Lower lobe of right lung (tissue), 2 donors: ENCODE data around the gene MAPK11. TPM values are rescaled to one million over a fixed set of nuclear protein-coding genes. Genes with fewer than 3 reads are reported as not detected.
A peak's percentile ranks its signal among the peaks of the same experiment; 100 is the strongest.

Experiments used
- ATAC-seq, 2 donors: fragments of 200-7000 bp; cut with Tn5 transposase; one replicate each; pipeline ENCODE4 v1.9.1; 2020 to 2022; ENCODE audit warnings: mild to moderate bottlenecking in 2 of 2, moderate library complexity in 2 of 2
- DNase-seq: peaks from one replicate; pipeline ENCODE4 v3.0.0-alpha.2; 2020
- H3K27ac ChIP-seq: fragments of 200-600 bp; one replicate; pipeline ENCODE4 v1.8.0; 2022
- H3K27me3 ChIP-seq: fragments of 200-600 bp; one replicate; pipeline ENCODE4 v1.8.0; 2022; ENCODE audit warnings: low read depth
- H3K36me3 ChIP-seq: fragments of 200-600 bp; one replicate; pipeline ENCODE4 v1.8.0; 2022; ENCODE audit warnings: mild to moderate bottlenecking
- H3K4me1 ChIP-seq: fragments of 200-600 bp; one replicate; pipeline ENCODE4 v1.8.0; 2022
- H3K4me3 ChIP-seq: fragments of 200-600 bp; one replicate; pipeline ENCODE4 v1.8.0; 2022; ENCODE audit warnings: mild to moderate bottlenecking
- H3K9me3 ChIP-seq: fragments of 200-600 bp; one replicate; pipeline ENCODE4 v1.8.0; 2022
- CTCF ChIP-seq: fragments of 200-600 bp; IDR thresholded peaks from one replicate; pipeline ENCODE4 v1.8.0; 2022; ENCODE audit warnings: antibody characterized with exemption, mild to moderate bottlenecking
- intact Hi-C: fragments of 100-400 bp; cut with DNase I; formaldehyde crosslinking; loops from one replicate; pipeline ENCODE4 v1.11.0; 2022
- total RNA-seq: library from RNA; stranded (reverse); fragmentation: NEBNext Ultra II Directional; extraction: Animal tissue kit (Norgen Biotek cat#: 25700); gene quantifications from one replicate; pipeline ENCODE4 v1.2.1, GENCODE V29; 2021
- donor health status: DM: no; HTN: yes; CAD: no; lungs with severe emphysema.

Gene MAPK11
- total RNA-seq, 1 donor from 2014 or later = 13.1 TPM

GRCh38 chr22:50249341-50250248 lies 20.6 kb downstream of the MAPK11 start:
- intact Hi-C loops = no loop called here
- Histone ChIP-seq H3K9me3 (no peaks in the 10 kb centered on the region), H3K27me3 (no peaks in the 10 kb centered on the region), H3K4me3 (peak overlapping the region; percentile 92), H3K36me3 (peaks cover 12% of the 10 kb centered on the region), H3K27ac (no peak overlapping the region), H3K4me1 (peaks cover 50% of the 10 kb centered on the region)
- ATAC-seq (no peak), DNase-seq (no peak)
- no peak for TF ChIP-seq CTCF

- Histone ChIP-seq H3K4me1 (peaks cover 60% of the 10 kb centered on the region), H3K27ac (no peak overlapping the region), H3K4me3 (no peak overlapping the region), H3K36me3 (peaks cover 12% of the 10 kb centered on the region), H3K9me3 (no peaks in the 10 kb centered on the region), H3K27me3 (no peaks in the 10 kb centered on the region)
- no peak for TF ChIP-seq CTCF
- no peak for ATAC-seq
- intact Hi-C loops = no loop called here
- no peak for DNase-seq
Measured at GRCh38 chr22:50248196-50249081, 21.7 kb downstream of the MAPK11 start.

GRCh38 chr22:50247748-50248147 lies 22.4 kb downstream of the MAPK11 start:
- no peak overlapping the region for H3K4me3 ChIP-seq
- intact Hi-C loops = no loop called here
- peaks cover 12% of the 10 kb centered on the region for H3K36me3 ChIP-seq
- ATAC-seq (no peak), DNase-seq (no peak)
- TF ChIP-seq CTCF = no peak
- H3K27me3 ChIP-seq = no peaks in the 10 kb centered on the region
- no peaks in the 10 kb centered on the region for H3K9me3 ChIP-seq
- no peak overlapping the region for H3K27ac ChIP-seq
- peaks cover 67% of the 10 kb centered on the region for H3K4me1 ChIP-seq

GRCh38 chr22:50246242-50247175 lies 23.7 kb downstream of the MAPK11 start:
- Histone ChIP-seq H3K4me1 (peaks cover 72% of the 10 kb centered on the region), H3K27me3 (no peaks in the 10 kb centered on the region), H3K27ac (peak overlapping the region; percentile 2), H3K9me3 (no peaks in the 10 kb centered on the region), H3K4me3 (no peak overlapping the region), H3K36me3 (peaks cover 12% of the 10 kb centered on the region)
- intact Hi-C loops = no loop called here
- ATAC-seq (no peak), DNase-seq (no peak)
- no peak for TF ChIP-seq CTCF
